Right lobe of liver (tissue), 4 donors: ENCODE measurements around the gene CCSER1.
"Not testable (repeated sequence)": the region's sequence is repeated elsewhere in the genome, so short reads cannot be mapped to it uniquely, and the experiment has no call there.

Experiments
- CTCF ChIP-seq, 4 donors: fragments of 200-600 bp in 3 of 4; fragments of 450-650 bp in 1 of 4; IDR thresholded peaks; one replicate each; pipeline versions ENCODE4 v1.5.1 to v1.8.0; 2016 to 2022; ENCODE audit warnings: antibody characterized with exemption in 4 of 4, mild to moderate bottlenecking in 2 of 4
- POLR2A ChIP-seq: fragments of 450-650 bp; IDR thresholded peaks from one replicate; pipeline ENCODE4 v1.6.1; 2017; ENCODE audit warnings: antibody characterized with exemption, mild to moderate bottlenecking
- donor health status: DM: no; HTN: no; CAD: no.
- donor health status: DM: no; HTN: no; CAD: no.
- donor health status: DM: no; HTN: yes; CAD: no.

DNA sequence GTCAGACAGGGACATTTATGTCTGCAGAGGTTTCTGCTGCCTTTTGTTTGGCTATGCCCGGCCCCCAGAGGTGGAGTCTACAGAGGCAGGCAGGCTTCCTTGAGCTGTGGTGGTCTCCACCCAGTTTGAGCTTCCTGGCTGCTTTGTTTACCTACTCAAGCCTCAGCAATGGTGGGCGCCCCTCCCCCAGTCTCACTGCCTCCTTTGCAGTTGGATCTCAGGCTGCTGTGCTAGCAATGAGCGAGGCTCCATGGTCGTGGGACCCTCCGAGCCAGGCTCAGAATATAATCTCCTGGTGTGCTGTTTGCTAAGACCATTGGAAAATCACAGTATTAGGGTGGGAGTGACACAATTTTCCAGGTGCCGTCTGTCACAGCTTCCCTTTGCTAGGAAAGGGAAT, 578.3 kb downstream of the CCSER1 start:
- TF ChIP-seq CTCF (IDR thresholded peaks at IDR 0.05); POLR2A: not testable (repeated sequence)
